GM04504 (cell line): ENCODE data around the gene PRPF8.
A peak's percentile ranks its signal among the peaks of the same experiment; 100 is the strongest.
"Not testable (repeated sequence)": the region's sequence is repeated elsewhere in the genome, so short reads cannot be mapped to it uniquely, and the experiment has no call there.

Source experiments
- DNase-seq: peaks from one replicate; pipeline ENCODE4 v3.0.0-alpha.2; 2012; ENCODE audit warnings: low read depth

PRPF8 gene

GRCh38 chr17:1716076-1716911 is 31.6 kb upstream of the PRPF8 start:
- peak; percentile 100 for DNase-seq

GRCh38 chr17:1715803-1716075 is 31.1 kb upstream of the PRPF8 start:
- no peak for DNase-seq

- peak; percentile 87 for DNase-seq
These were observed 30.5 kb upstream of the PRPF8 start for GRCh38 chr17:1714980-1715802.

GRCh38 chr17:1714427-1714979 is 29.8 kb upstream of the PRPF8 start:
- DNase-seq, result peak; percentile 98

- no peak for DNase-seq
These were observed 29.3 kb upstream of the PRPF8 start for GRCh38 chr17:1713878-1714426.

GRCh38 chr17:1713160-1713877 is 28.7 kb upstream of the PRPF8 start:
- DNase-seq, result no peak

GRCh38 chr17:1712271-1712670 is 27.6 kb upstream of the PRPF8 start:
- DNase-seq, result no peak

- DNase-seq, result no peak
These were observed 27.1 kb upstream of the PRPF8 start for GRCh38 chr17:1711804-1712203.

GRCh38 chr17:1710807-1711553 is 26.3 kb upstream of the PRPF8 start:
- no peak for DNase-seq

GRCh38 chr17:1709971-1710806 is 25.5 kb upstream of the PRPF8 start, which contains the start of gene TLCD2:
Gene TLCD2 (minus strand): TSS chr17:1710377. CDS start chr17:1710242, 135 bp downstream.
- peak; percentile 52 for DNase-seq

- no peak for DNase-seq
These were observed 24.8 kb upstream of the PRPF8 start for GRCh38 chr17:1709403-1709951.

GRCh38 chr17:1708791-1709346 is 24.2 kb upstream of the PRPF8 start:
- not testable (repeated sequence) for DNase-seq

- DNase-seq, result no peak
These were observed 22.4 kb upstream of the PRPF8 start for GRCh38 chr17:1707107-1707506.

- DNase-seq, result no peak
These were observed 20.3 kb upstream of the PRPF8 start for GRCh38 chr17:1705004-1705403.

GRCh38 chr17:1703063-1703462 is 18.4 kb upstream of the PRPF8 start:
- no peak for DNase-seq

GRCh38 chr17:1699891-1700290 is 15.2 kb upstream of the PRPF8 start:
- not testable (repeated sequence) for DNase-seq

GRCh38 chr17:1697681-1698080 is 13.0 kb upstream of the PRPF8 start:
- DNase-seq, result no peak

GRCh38 chr17:1695365-1695764 is 10.7 kb upstream of the PRPF8 start:
- DNase-seq, result no peak

- DNase-seq, result no peak
These were observed 8.7 kb upstream of the PRPF8 start for GRCh38 chr17:1693339-1693738.
